GM12864 (cell line): Measurements from ENCODE around the gene LIX1.

Experiments
- DNase-seq: peaks from one replicate; pipeline ENCODE4 v3.0.0-alpha.2; 2011; ENCODE audit warnings: low read depth
- H3K4me3 ChIP-seq: 2 replicates; pipeline ENCODE4 v1.5.1; 2011; ENCODE audit warnings: mild to moderate bottlenecking, low read depth, low read length, control low read depth
- TF ChIP-seq, protein P1 (sequence below): IDR thresholded peaks from 2 replicates; pipeline ENCODE4 v1.5.1; 2011; ENCODE audit warnings: low read depth, mild to moderate bottlenecking, moderate library complexity, low read length, control low read depth, inconsistent platforms; ENCODE audit errors: missing control alignments

LIX1 gene

DNA sequence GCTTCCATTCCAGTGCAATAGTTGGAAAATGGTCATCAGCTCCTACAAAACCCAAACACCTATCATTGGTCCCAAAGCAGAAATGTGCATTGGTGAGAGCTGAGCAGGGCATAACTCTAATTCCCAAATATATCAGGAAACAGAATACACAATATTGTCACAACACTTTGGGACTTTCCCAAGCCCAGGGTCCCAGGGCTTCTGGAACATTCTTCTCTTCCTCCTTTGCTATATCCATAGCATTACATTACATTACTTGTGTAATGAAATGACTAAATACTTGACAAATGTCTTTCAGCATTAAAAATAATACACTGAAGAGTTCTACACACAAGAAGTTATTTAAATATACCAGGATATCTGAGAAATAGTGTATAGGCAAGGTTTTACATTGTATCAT is 45.6 kb downstream of the LIX1 start:
- TF ChIP-seq, protein P1, sequence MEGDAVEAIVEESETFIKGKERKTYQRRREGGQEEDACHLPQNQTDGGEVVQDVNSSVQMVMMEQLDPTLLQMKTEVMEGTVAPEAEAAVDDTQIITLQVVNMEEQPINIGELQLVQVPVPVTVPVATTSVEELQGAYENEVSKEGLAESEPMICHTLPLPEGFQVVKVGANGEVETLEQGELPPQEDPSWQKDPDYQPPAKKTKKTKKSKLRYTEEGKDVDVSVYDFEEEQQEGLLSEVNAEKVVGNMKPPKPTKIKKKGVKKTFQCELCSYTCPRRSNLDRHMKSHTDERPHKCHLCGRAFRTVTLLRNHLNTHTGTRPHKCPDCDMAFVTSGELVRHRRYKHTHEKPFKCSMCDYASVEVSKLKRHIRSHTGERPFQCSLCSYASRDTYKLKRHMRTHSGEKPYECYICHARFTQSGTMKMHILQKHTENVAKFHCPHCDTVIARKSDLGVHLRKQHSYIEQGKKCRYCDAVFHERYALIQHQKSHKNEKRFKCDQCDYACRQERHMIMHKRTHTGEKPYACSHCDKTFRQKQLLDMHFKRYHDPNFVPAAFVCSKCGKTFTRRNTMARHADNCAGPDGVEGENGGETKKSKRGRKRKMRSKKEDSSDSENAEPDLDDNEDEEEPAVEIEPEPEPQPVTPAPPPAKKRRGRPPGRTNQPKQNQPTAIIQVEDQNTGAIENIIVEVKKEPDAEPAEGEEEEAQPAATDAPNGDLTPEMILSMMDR = no peak
- DNase-seq = no peak
- H3K4me3 ChIP-seq = no peak overlapping the region

- H3K4me3 ChIP-seq = no peak overlapping the region
- TF ChIP-seq, protein P1 = no peak
- no peak for DNase-seq
These were observed 46.2 kb downstream of the LIX1 start for GRCh38 chr5:97096191-97096590.

GRCh38 chr5:97095318-97095732 is 47.1 kb downstream of the LIX1 start:
- no peak for DNase-seq
- TF ChIP-seq, protein P1 = no peak
- H3K4me3 ChIP-seq = no peak overlapping the region

- H3K4me3 ChIP-seq = no peak overlapping the region
- peak; percentile 65 for DNase-seq
- TF ChIP-seq, protein P1 = no peak
These were observed 47.7 kb downstream of the LIX1 start for GRCh38 chr5:97094579-97095317.

DNA sequence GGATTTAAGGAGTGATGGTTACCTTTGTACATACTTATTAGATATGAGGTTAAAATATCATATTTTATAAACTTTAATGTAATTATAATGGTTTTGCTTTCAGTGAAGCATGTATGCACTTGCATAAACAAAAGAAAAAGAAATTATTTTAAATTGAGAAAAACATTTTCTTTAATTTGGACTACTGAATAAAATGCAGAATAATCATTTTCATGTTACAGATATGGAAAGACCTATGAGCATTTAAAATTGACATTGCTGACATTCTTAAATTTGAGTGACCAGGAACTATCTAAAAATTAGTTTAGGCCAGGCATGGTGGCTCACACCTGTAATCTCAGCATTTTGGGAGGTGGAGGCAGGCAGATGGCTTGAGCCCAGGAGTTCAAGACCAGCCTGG is 49.2 kb downstream of the LIX1 start:
- TF ChIP-seq, protein P1 = no peak
- no peak overlapping the region for H3K4me3 ChIP-seq
- DNase-seq = no peak

- DNase-seq = no peak
- TF ChIP-seq, protein P1 = no peak
- no peak overlapping the region for H3K4me3 ChIP-seq
These were observed 51.5 kb downstream of the LIX1 start for GRCh38 chr5:97090944-97091343.

- DNase-seq = no peak
- no peak overlapping the region for H3K4me3 ChIP-seq
- TF ChIP-seq, protein P1 = no peak
These were observed 53.1 kb downstream of the LIX1 start for GRCh38 chr5:97089149-97089801.
